IMR-90 (cell line): ENCODE results near the gene MTMR11. TPM values are rescaled to one million over a fixed set of nuclear protein-coding genes. Genes with fewer than 3 reads are reported as not detected.

Source experiments
- ATAC-seq: fragments of 200-7000 bp; cut with Tn5 transposase; 2 replicates; pipeline ENCODE4 v1.9.1; 2020; ENCODE audit warnings: low read depth, mild to moderate bottlenecking, moderate library complexity
- BruUV-seq: library from RNA; stranded (reverse); fragments of 400-500 nt; replicated peaks from 2 replicates; lab custom pipeline; 2021; lab: Mats Ljungman, UMichigan
- CTCF ChIA-PET: fragments of 300-600 bp; formaldehyde crosslinking; extraction: SDS; loops from one replicate; lab custom pipeline; 2021; ENCODE audit warnings: antibody characterized with exemption; lab: Yijun Ruan, JAX
- POLR2A ChIA-PET: fragments of 300-600 bp; sonication (Branson Sonifier 250); formaldehyde crosslinking; loops from one replicate; lab custom pipeline; 2022; ENCODE audit warnings: antibody characterized with exemption; ENCODE audit not compliant: unreplicated experiment; lab: Charles Lee
- DNase-seq: peaks from one replicate; pipeline ENCODE4 v3.0.0; 2013
- H2AFZ ChIP-seq: replicated peaks from 2 replicates; pipeline ENCODE3; 2013; ENCODE audit warnings: low read length, mild to moderate bottlenecking; ENCODE audit not compliant: poor library complexity
- H2AK5ac ChIP-seq: 2 replicates; pipeline ENCODE4 v1.6.1; 2013; ENCODE audit warnings: low read depth, low read length, inconsistent platforms
- H2AK9ac ChIP-seq: replicated peaks from 2 replicates; pipeline ENCODE3; 2013; ENCODE audit warnings: mild to moderate bottlenecking, low read depth, low read length, moderate library complexity; ENCODE audit not compliant: poor library complexity
- H2BK120ac ChIP-seq: 2 replicates; pipeline ENCODE4 v1.6.1; 2013; ENCODE audit warnings: low read depth, low read length, inconsistent platforms
- H2BK15ac ChIP-seq: 3 replicates; pipeline ENCODE4 v1.6.1; 2013; ENCODE audit warnings: low read depth, low read length, inconsistent platforms
- H2BK20ac ChIP-seq: 2 replicates; pipeline ENCODE4 v1.6.1; 2013; ENCODE audit warnings: low read depth, mild to moderate bottlenecking, inconsistent platforms, low read length, moderate library complexity
- H2BK5ac ChIP-seq: 2 replicates; pipeline ENCODE4 v1.6.1; 2013; ENCODE audit warnings: mild to moderate bottlenecking, low read depth, low read length, inconsistent platforms; ENCODE audit not compliant: poor library complexity, severe bottlenecking
- H3K14ac ChIP-seq: replicated peaks from 2 replicates; pipeline ENCODE4 v1.6.1; 2013; ENCODE audit warnings: low read depth, low read length, inconsistent platforms
- H3K18ac ChIP-seq: 2 replicates; pipeline ENCODE4 v1.6.1; 2013; ENCODE audit warnings: low read depth, low read length, control low read depth
- H3K23ac ChIP-seq: 2 replicates; pipeline ENCODE4 v1.6.1; 2013; ENCODE audit warnings: low read depth, low read length, inconsistent platforms
- H3K27ac ChIP-seq: 2 replicates; pipeline ENCODE4 v1.5.1; 2013; ENCODE audit warnings: mild to moderate bottlenecking, control low read depth, low read length; ENCODE audit not compliant: insufficient read depth
- H3K27me3 ChIP-seq: 2 replicates; pipeline ENCODE4 v1.6.1; 2013; ENCODE audit warnings: low read length; ENCODE audit not compliant: control insufficient read depth, insufficient read depth
- H3K36me3 ChIP-seq: 2 replicates; pipeline ENCODE4 v1.6.1; 2013; ENCODE audit warnings: low read length, mixed read lengths; ENCODE audit not compliant: control insufficient read depth, insufficient read depth
- H3K4ac ChIP-seq: 2 replicates; pipeline ENCODE4 v1.6.1; 2013; ENCODE audit warnings: low read depth, low read length, inconsistent platforms
- H3K4me1 ChIP-seq: 2 replicates; pipeline ENCODE4 v1.6.1; 2013; ENCODE audit warnings: low read length, mixed read lengths; ENCODE audit not compliant: control insufficient read depth, insufficient read depth
- H3K4me2 ChIP-seq: 2 replicates; pipeline ENCODE4 v1.6.1; 2013; ENCODE audit warnings: low read depth, mild to moderate bottlenecking, control low read depth, low read length, moderate library complexity
- H3K4me3 ChIP-seq: 2 replicates; pipeline ENCODE4 v1.5.1; 2013; ENCODE audit warnings: low read depth, mild to moderate bottlenecking, control low read depth, low read length, moderate library complexity; ENCODE audit not compliant: insufficient read depth
- H3K56ac ChIP-seq: 2 replicates; pipeline ENCODE4 v1.6.1; 2013; ENCODE audit warnings: low read length, inconsistent platforms; ENCODE audit not compliant: insufficient read depth; ENCODE audit errors: extremely low read depth
- H3K79me1 ChIP-seq, 2 experiments: 2 replicates each; pipeline ENCODE4 v1.6.1; 2013; ENCODE audit warnings: low read length in 2 of 2, inconsistent platforms in 1 of 2, low read depth in 1 of 2
- H3K9ac ChIP-seq: 2 replicates; pipeline ENCODE4 v1.6.1; 2013; ENCODE audit warnings: low read depth, low read length, control low read depth
- H3K9me1 ChIP-seq: 2 replicates; pipeline ENCODE4 v1.6.1; 2013; ENCODE audit warnings: low read length, inconsistent platforms; ENCODE audit not compliant: insufficient read depth
- H3K9me3 ChIP-seq: 2 replicates; pipeline ENCODE4 v1.6.1; 2013; ENCODE audit warnings: low read length; ENCODE audit not compliant: control insufficient read depth, insufficient read depth
- H4K20me1 ChIP-seq: 2 replicates; pipeline ENCODE4 v1.6.1; 2013; ENCODE audit warnings: low read length, inconsistent platforms; ENCODE audit not compliant: insufficient read depth
- H4K5ac ChIP-seq: 2 replicates; pipeline ENCODE4 v1.6.1; 2013; ENCODE audit warnings: mild to moderate bottlenecking, low read depth, low read length, control low read depth
- H4K8ac ChIP-seq, 2 experiments: 2 replicates each; pipeline ENCODE4 v1.6.1; 2013; ENCODE audit warnings: low read depth in 2 of 2, low read length in 2 of 2, control low read depth in 1 of 2, inconsistent platforms in 1 of 2
- H4K91ac ChIP-seq: 2 replicates; pipeline ENCODE4 v1.6.1; 2013; ENCODE audit warnings: low read depth, low read length, inconsistent platforms; ENCODE audit not compliant: insufficient read depth
- BHLHE40 ChIP-seq: fragments of 150-350 bp; IDR thresholded peaks from 2 replicates; pipeline ENCODE4 v1.6.1; 2016; ENCODE audit warnings: mild to moderate bottlenecking, low read depth, low read length
- CTCF ChIP-seq: conservative IDR thresholded peaks from 2 replicates; pipeline ENCODE4 v1.5.1; 2012; ENCODE audit warnings: mild to moderate bottlenecking, low read depth, low read length, improper control_type of control experiment
- ELK1 ChIP-seq: fragments of 150-350 bp; IDR thresholded peaks from 2 replicates; pipeline ENCODE4 v1.6.1; 2016; ENCODE audit warnings: low read depth, mild to moderate bottlenecking, low read length, moderate library complexity, borderline replicate concordance
- FOS ChIP-seq: fragments of 150-350 bp; IDR thresholded peaks from 2 replicates; pipeline ENCODE4 v1.6.1; 2016; ENCODE audit warnings: low read depth, low read length
- MAZ ChIP-seq: IDR thresholded peaks from 2 replicates; pipeline ENCODE4 v1.6.1; 2012; ENCODE audit warnings: low read depth, mild to moderate bottlenecking, low read length, improper control_type of control experiment, moderate library complexity, borderline replicate concordance
- MXI1 ChIP-seq: IDR thresholded peaks from 2 replicates; pipeline ENCODE4 v1.6.1; 2012; ENCODE audit warnings: low read depth, mild to moderate bottlenecking, low read length, moderate library complexity, borderline replicate concordance
- NFE2L2 ChIP-seq: fragments of 150-350 bp; IDR thresholded peaks from 2 replicates; pipeline ENCODE4 v1.6.1; 2016; ENCODE audit warnings: low read depth, mild to moderate bottlenecking, low read length
- POLR2A ChIP-seq: IDR thresholded peaks from 2 replicates; pipeline ENCODE4 v1.6.1; 2012; ENCODE audit warnings: mild to moderate bottlenecking, low read depth, low read length
- RAD21 ChIP-seq: IDR thresholded peaks from 2 replicates; pipeline ENCODE4 v1.6.1; 2012; ENCODE audit warnings: low read length, improper control_type of control experiment
- RCOR1 ChIP-seq: IDR thresholded peaks from 2 replicates; pipeline ENCODE4 v1.6.1; 2012; ENCODE audit warnings: mild to moderate bottlenecking, low read length, improper control_type of control experiment; ENCODE audit not compliant: insufficient replicate concordance
- RFX5 ChIP-seq: IDR thresholded peaks from 2 replicates; pipeline ENCODE4 v1.8.0; 2012; ENCODE audit warnings: low read depth, mild to moderate bottlenecking, low read length, moderate library complexity
- SMC3 ChIP-seq: fragments of 150-350 bp; IDR thresholded peaks from 2 replicates; pipeline ENCODE4 v1.6.1; 2016; ENCODE audit warnings: low read depth, mild to moderate bottlenecking, antibody characterized with exemption, low read length, moderate library complexity
- USF2 ChIP-seq: fragments of 150-350 bp; IDR thresholded peaks from 2 replicates; pipeline ENCODE4 v1.6.1; 2017; ENCODE audit warnings: mild to moderate bottlenecking, antibody characterized with exemption, low read length, low read depth
- whole genome bisulfite sequencing, 2 experiments: methylation state at CpG; one replicate each; pipeline versions ENCODE4 v1.1.5 to v1.1.7; 2013; ENCODE audit warnings: missing lambda C conversion rate in 2 of 2; ENCODE audit not compliant: insufficient read length in 1 of 2; ENCODE audit errors: extremely low coverage in 2 of 2; 5-methylcytosine and 5-hydroxymethylcytosine counted together
- dilution Hi-C: fragments of 300-500 bp; cut with HindIII; formaldehyde crosslinking; loops from one replicate; pipeline ENCODE4 v1.14.3; 2018; ENCODE audit warnings: low sequenced_read_pairs; ENCODE audit not compliant: unreplicated experiment
- in situ Hi-C: fragments of 300-500 bp; cut with MboI; formaldehyde crosslinking; loops from 3 replicates; pipeline ENCODE4 v1.14.3; 2019; ENCODE audit warnings: low sequenced_read_pairs, inconsistent platforms, mixed read lengths
- intact Hi-C: fragments of 100-400 bp; cut with micrococcal nuclease; formaldehyde crosslinking; loops from 2 replicates; pipeline ENCODE4 v1.10.0; 2022
- polyA plus RNA-seq, 3 experiments: library from polyadenylated mRNA; depleted of rRNA; stranded (reverse); fragments of >200 nt; gene quantifications; 2 replicates each; pipeline ENCODE4 v1.2.3, GENCODE V29; 2012; ENCODE audit warnings: low replicate concordance in 1 of 3
- total RNA-seq: library from RNA; depleted of rRNA; stranded (reverse); fragments of >200 nt; gene quantifications from 2 replicates; pipeline ENCODE4 v1.2.3, GENCODE V29; 2012

Gene MTMR11
- total and polyA plus RNA-seq, 2 of the 4 experiments (the other 2 are of a cell fraction): 2.0 to 14.6 TPM

GRCh38 chr1:149899460-149900284 is 37.0 kb downstream of the MTMR11 start, which contains the start of gene BOLA1:
Gene BOLA1 (plus strand): TSS chr1:149899568. CDS start chr1:149900060, 492 bp downstream.
- Histone ChIP-seq H4K91ac (peak within 1 kb of the TSS; percentile 92), H4K5ac (peak within 1 kb of the TSS; percentile 71), H3K18ac (peak within 1 kb of the TSS; percentile 33), H4K20me1 (no peaks in the 10 kb centered on the region), H3K4ac (peak within 1 kb of the TSS; percentile 94), H2AK5ac (peak within 1 kb of the TSS; percentile 69), H3K27ac (peak within 1 kb of the TSS; percentile 61), H3K79me1 (peaks cover 0 to 10% of the 10 kb centered on the region in 2 experiments; a peak in 3 of 4 replicates), H3K9me3 (peaks cover 2% of the 10 kb centered on the region; the same call in 1 of the 2 replicates), H3K4me1 (peaks cover 4% of the 10 kb centered on the region), H2BK5ac (peak within 1 kb of the TSS; percentile 56), H2BK120ac (peak within 1 kb of the TSS; percentile 48), H3K9me1 (peaks cover 11% of the 10 kb centered on the region), H3K27me3 (no peaks in the 10 kb centered on the region), H2BK15ac (peak within 1 kb of the TSS; percentile 50; the same call in 1 of the 3 replicates), H3K4me3 (peak within 1 kb of the TSS; percentile 54), H3K9ac (peak within 1 kb of the TSS; percentile 59), H3K36me3 (peaks cover under 1% of the 10 kb centered on the region; the same call in 1 of the 2 replicates), H2AFZ (peak within 1 kb of the TSS; percentile 97), H3K56ac (peak within 1 kb of the TSS; percentile 69; the same call in 1 of the 2 replicates), H2BK20ac (no peak within 1 kb of the TSS), H3K4me2 (peak within 1 kb of the TSS; percentile 77), H3K23ac (peak within 1 kb of the TSS; percentile 94), H4K8ac (peak within 1 kb of the TSS; percentile 78 to 98), H3K14ac (peak within 1 kb of the TSS; percentile 95), H2AK9ac (peak within 1 kb of the TSS; percentile 89)
- intact Hi-C loops (loop anchor here (5.0 kb wide), 1 partner anchor 153 kb away; no protein-coding TSS in a partner anchor), dilution Hi-C loops (no loop called here), in situ Hi-C loops (loop anchor here (5.0 to 10.0 kb wide), 2 partner anchors 38 to 155 kb away; partner anchors contain the start of gene MTMR11)
- ChIA-PET POLR2A (no interaction called here), CTCF (interaction anchor here (0.9 kb wide), 1 partner anchor 11 kb away, joined by 3 read pairs; a partner anchor contains a TSS)
- 7% methylated on average over 36 of the region's 65 CpGs; no CpG with 5 or more reads in 1 of the 2 experiments for WGBS, 2 experiments
- peak; percentile 88 for DNase-seq
- BruUV-seq: no TSS peak
- ATAC-seq: peak; percentile 99
- TF ChIP-seq POLR2A: no peak
- TF ChIP-seq RCOR1: no peak
- no peak for TF ChIP-seq RAD21
- TF ChIP-seq NFE2L2: no peak
- no peak for TF ChIP-seq ELK1
- no peak for TF ChIP-seq SMC3
- peak; percentile 84 for TF ChIP-seq BHLHE40
- no peak for TF ChIP-seq FOS
- TF ChIP-seq RFX5: no peak
- peak; percentile 99 for TF ChIP-seq USF2
- peak; percentile 19; the same call in 1 of the 2 replicates for TF ChIP-seq MXI1
- no peak; the same call in 1 of the 2 replicates for TF ChIP-seq MAZ
- no peak for TF ChIP-seq CTCF
